ENCODE measurements around the gene FN1. TPM values are rescaled to one million over a fixed set of nuclear protein-coding genes. Genes with fewer than 3 reads are reported as not detected.

Gene FN1
- total RNA-seq, 2 experiments from 2014 or later, result 0.08 to 0.19 TPM

- POLR2A ChIA-PET, result no interaction called here
- CTCF ChIA-PET, result interaction anchor here (0.7 kb wide), 1 partner anchor 1961 kb away, joined by 4 read pairs; no protein-coding TSS in a partner anchor
Observed at GRCh38 chr2:215442401-215442787, 6.5 kb upstream of the FN1 start.

GRCh38 chr2:215441560-215442400 lies 5.9 kb upstream of the FN1 start:
- ChIA-PET POLR2A (no interaction called here), CTCF (interaction anchor here (0.7 kb wide), 1 partner anchor 1961 kb away, joined by 4 read pairs; no protein-coding TSS in a partner anchor)

- ChIA-PET CTCF (no interaction called here), POLR2A (interaction anchor here (0.7 kb wide), 1 partner anchor 860 kb away, joined by 3 read pairs; no protein-coding TSS in a partner anchor)
Observed at GRCh38 chr2:215439980-215440512, 4.2 kb upstream of the FN1 start.

- ChIA-PET CTCF (no interaction called here), POLR2A (no interaction called here)
Observed at GRCh38 chr2:215439404-215439803, 3.5 kb upstream of the FN1 start.

GRCh38 chr2:215437614-215438013 lies 1.7 kb upstream of the FN1 start:
- ChIA-PET POLR2A (no interaction called here), CTCF (no interaction called here)

- ChIA-PET POLR2A (interaction anchor here (0.6 kb wide), 1 partner anchor 416 kb away, joined by 3 read pairs; no protein-coding TSS in a partner anchor), CTCF (no interaction called here)
Observed at GRCh38 chr2:215436705-215437565, 1.1 kb upstream of the FN1 start.

GRCh38 chr2:215435280-215435869 lies 493 bp downstream of the FN1 start:
- ChIA-PET CTCF (no interaction called here), POLR2A (no interaction called here)

- CTCF ChIA-PET, result no interaction called here
- POLR2A ChIA-PET, result no interaction called here
Observed at GRCh38 chr2:215434447-215435279, 1.2 kb downstream of the FN1 start.

GRCh38 chr2:215432759-215433594 lies 2.9 kb downstream of the FN1 start:
- POLR2A ChIA-PET, result no interaction called here
- CTCF ChIA-PET, result no interaction called here

GRCh38 chr2:215431778-215432758 lies 3.8 kb downstream of the FN1 start:
- CTCF ChIA-PET, result no interaction called here
- POLR2A ChIA-PET, result no interaction called here

GRCh38 chr2:215431290-215431689 lies 4.6 kb downstream of the FN1 start:
- ChIA-PET CTCF (no interaction called here), POLR2A (no interaction called here)

GRCh38 chr2:215430528-215431187 lies 5.2 kb downstream of the FN1 start:
- POLR2A ChIA-PET, result no interaction called here
- CTCF ChIA-PET, result no interaction called here

GRCh38 chr2:215429424-215429823 lies 6.4 kb downstream of the FN1 start:
- ChIA-PET POLR2A (no interaction called here), CTCF (no interaction called here)

- POLR2A ChIA-PET, result no interaction called here
Observed at GRCh38 chr2:215428060-215428910, 7.6 kb downstream of the FN1 start.

GRCh38 chr2:215427585-215427984 lies 8.3 kb downstream of the FN1 start:
- CTCF ChIA-PET, result no interaction called here

More at GRCh38 chr2:215428060-215428910, 7.6 kb downstream of the FN1 start:
- CTCF ChIA-PET, result no interaction called here

More at GRCh38 chr2:215427585-215427984, 8.3 kb downstream of the FN1 start:
- POLR2A ChIA-PET, result no interaction called here
